Testis (tissue), 3 donors: ENCODE measurements around the gene NFIA. TPM values are rescaled to one million over a fixed set of nuclear protein-coding genes. Genes with fewer than 3 reads are reported as not detected.

Experiments
- DNase-seq: peaks from one replicate; pipeline ENCODE4 v3.0.0-alpha.2; 2019
- H3K27ac ChIP-seq, 2 donors: fragments of 200-600 bp; sonication (generic); one replicate each; pipeline ENCODE4 v1.5.1; 2019
- H3K27me3 ChIP-seq: fragments of 200-600 bp; sonication (generic); one replicate; pipeline ENCODE4 v1.5.1; 2019
- H3K36me3 ChIP-seq: fragments of 200-600 bp; sonication (generic); one replicate; pipeline ENCODE4 v1.5.1; 2017; ENCODE audit warnings: low read depth; ENCODE audit errors: missing control alignments
- H3K4me1 ChIP-seq: fragments of 200-600 bp; sonication (generic); one replicate; pipeline ENCODE4 v1.5.1; 2019
- H3K4me3 ChIP-seq, 2 donors: fragments of 200-600 bp; sonication (generic); one replicate each; pipeline ENCODE4 v1.5.1; 2017 to 2019
- H3K9me3 ChIP-seq: fragments of 200-600 bp; sonication (generic); one replicate; pipeline ENCODE4 v1.5.1; 2017
- POLR2A ChIP-seq: fragments of 450-650 bp; IDR thresholded peaks from one replicate; pipeline ENCODE4 v1.6.1; 2017; ENCODE audit warnings: antibody characterized with exemption, mild to moderate bottlenecking, moderate library complexity
- WGBS, 2 donors: methylation state at CpG; one replicate each; pipeline ENCODE4 v1.1.5; 2018; 5-methylcytosine and 5-hydroxymethylcytosine counted together
- intact Hi-C: fragments of 100-400 bp; cut with DNase I; formaldehyde crosslinking; loops from one replicate; pipeline ENCODE4 v1.15.1; 2023; ENCODE audit warnings: low total_unique reads
- polyA plus RNA-seq: library from polyadenylated mRNA; stranded (reverse); fragments of 350-450 nt; fragmentation: Illumina TruSeq; extraction: RNeasy Lipid Tissue Mini Kit (QIAGEN cat#74804); gene quantifications from one replicate; pipeline ENCODE4 v1.2.3, GENCODE V29; 2014; ENCODE audit warnings: low read depth, low replicate concordance; ENCODE audit not compliant: insufficient read depth
- total RNA-seq, 2 donors: library from RNA; depleted of rRNA; stranded (reverse); fragments of >200 nt; gene quantifications; one replicate each; pipeline ENCODE4 v1.2.3, GENCODE V29; 2016
- TF ChIP-seq, protein P1 (sequence below), 3 experiments: fragments of 450-650 bp in 2 of 3; fragments of 200-600 bp in 1 of 3; sonication (generic) in 1 of 3; IDR thresholded peaks; one replicate each; pipeline ENCODE4 v1.5.1; 2016 to 2019; ENCODE audit warnings: antibody characterized with exemption in 3 of 3, mild to moderate bottlenecking in 2 of 3, moderate library complexity in 1 of 3

The NFIA gene
- total and polyA plus RNA-seq, 3 donors from 2014 or later: 11.6 to 78.9 (median 53.5) TPM

DNA sequence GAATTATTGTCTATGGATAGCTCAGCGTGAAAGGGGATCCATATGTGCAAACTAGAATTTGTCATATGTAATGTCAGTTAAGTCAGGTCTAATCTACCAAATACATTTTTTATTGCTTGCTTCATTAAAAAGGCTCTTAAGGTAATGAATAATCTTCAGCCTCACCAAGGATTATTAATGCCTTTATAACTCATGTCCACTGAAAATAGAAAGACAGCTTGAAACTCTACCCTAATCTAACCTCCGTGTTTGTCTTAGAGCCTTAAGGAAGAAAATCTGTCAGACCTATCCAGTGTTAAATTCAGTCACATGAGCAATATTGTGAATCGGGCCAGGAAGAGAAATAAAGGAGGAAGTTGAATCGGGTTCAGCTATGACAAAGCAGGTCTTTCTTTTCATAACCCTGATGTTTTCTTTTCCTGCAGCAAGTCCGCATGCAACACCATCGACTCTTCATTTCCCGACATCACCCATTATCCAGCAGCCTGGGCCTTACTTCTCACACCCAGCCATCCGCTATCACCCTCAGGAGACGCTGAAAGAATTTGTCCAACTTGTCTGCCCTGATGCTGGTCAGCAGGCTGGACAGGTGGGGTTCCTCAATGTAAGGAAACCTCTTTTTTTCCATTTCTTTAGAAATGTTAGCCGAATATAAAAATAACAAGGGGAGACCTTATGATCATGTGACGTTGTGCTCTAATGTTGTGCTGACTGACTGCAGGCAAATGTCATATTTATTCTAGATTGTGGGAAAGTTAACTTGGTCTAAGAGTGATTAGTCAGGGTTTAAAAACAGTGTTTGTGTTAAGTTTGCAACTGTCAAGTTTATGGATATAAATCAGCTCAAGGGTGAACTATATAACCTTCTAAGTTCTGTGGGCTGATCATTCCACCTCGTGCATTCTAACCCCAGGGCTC lies 321.6 kb downstream of the NFIA start:
- TF ChIP-seq, protein P1, sequence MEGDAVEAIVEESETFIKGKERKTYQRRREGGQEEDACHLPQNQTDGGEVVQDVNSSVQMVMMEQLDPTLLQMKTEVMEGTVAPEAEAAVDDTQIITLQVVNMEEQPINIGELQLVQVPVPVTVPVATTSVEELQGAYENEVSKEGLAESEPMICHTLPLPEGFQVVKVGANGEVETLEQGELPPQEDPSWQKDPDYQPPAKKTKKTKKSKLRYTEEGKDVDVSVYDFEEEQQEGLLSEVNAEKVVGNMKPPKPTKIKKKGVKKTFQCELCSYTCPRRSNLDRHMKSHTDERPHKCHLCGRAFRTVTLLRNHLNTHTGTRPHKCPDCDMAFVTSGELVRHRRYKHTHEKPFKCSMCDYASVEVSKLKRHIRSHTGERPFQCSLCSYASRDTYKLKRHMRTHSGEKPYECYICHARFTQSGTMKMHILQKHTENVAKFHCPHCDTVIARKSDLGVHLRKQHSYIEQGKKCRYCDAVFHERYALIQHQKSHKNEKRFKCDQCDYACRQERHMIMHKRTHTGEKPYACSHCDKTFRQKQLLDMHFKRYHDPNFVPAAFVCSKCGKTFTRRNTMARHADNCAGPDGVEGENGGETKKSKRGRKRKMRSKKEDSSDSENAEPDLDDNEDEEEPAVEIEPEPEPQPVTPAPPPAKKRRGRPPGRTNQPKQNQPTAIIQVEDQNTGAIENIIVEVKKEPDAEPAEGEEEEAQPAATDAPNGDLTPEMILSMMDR (IDR thresholded peaks at IDR 0.05): no peak
- TF ChIP-seq POLR2A: no peak
- intact Hi-C loops: no loop called here
- WGBS, 2 donors: 67 to 70% methylated on average over 12 of the region's 12 CpGs
- Histone ChIP-seq H3K36me3 (no peaks in the 10 kb centered on the region), H3K9me3 (no peaks in the 10 kb centered on the region), H3K27ac (no peak overlapping the region), H3K4me3 (no peak overlapping the region), H3K27me3 (no peaks in the 10 kb centered on the region), H3K4me1 (no peaks in the 10 kb centered on the region)
- no peak for DNase-seq

DNA sequence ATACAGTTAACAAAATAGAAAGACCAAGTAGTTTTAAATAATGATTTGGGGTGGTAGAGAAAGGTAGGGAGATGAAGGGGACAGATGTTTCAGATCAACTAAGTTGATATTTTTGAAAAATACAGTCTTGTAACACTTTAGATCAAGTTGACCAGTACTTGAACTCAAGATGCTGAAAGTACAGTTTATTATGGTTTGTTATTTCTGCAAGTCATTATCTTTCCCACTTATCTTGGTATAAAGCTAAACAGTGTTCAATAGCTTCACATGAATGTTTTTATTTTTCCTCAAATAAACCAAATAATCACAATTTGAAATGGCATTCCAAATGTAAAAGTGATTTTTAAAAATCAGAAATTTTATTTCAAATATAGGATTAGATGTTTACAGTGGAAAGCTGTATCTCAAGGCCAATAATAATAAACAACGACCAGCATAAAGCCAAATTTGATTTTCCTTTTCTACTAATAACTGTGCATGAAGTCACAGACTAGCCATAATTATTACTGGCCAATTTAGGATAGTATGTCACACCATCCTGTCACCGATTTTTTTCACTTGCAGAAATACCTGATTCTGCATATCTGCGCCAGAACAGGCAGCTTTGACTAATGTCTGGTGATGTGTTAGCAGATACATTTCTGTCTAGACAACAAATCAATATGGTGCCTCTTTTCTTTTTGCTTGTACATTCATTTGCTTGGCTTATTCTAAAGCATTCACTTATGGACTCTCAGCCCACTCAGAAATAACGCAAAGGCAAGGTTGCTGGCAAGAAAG lies 322.4 kb downstream of the NFIA start:
- intact Hi-C loops: no loop called here
- TF ChIP-seq, protein P1 (IDR thresholded peaks at IDR 0.05): no peak
- no peak for TF ChIP-seq POLR2A
- DNase-seq: no peak
- Histone ChIP-seq H3K27me3 (no peaks in the 10 kb centered on the region), H3K27ac (no peak overlapping the region), H3K4me1 (no peaks in the 10 kb centered on the region), H3K9me3 (no peaks in the 10 kb centered on the region), H3K4me3 (no peak overlapping the region), H3K36me3 (no peaks in the 10 kb centered on the region)
- 90% methylated on average over 4 of the region's 4 CpGs for WGBS, 2 donors

DNA sequence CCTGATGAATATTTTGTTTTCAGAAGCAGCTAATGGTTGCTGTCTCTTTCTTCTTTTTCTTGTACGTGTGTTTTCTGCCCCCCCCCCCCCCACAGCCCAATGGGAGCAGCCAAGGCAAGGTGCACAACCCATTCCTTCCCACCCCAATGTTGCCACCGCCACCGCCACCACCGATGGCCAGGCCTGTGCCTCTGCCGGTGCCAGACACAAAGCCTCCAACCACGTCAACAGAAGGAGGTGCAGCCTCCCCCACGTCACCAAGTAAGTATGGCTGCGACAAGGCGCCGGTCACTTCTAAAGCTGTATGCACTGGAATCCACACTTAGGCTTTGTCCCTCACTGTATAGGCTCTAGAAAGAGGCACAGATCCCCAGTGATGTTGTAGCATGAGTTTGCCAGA lies 324.1 kb downstream of the NFIA start:
- DNase-seq: no peak
- no peak overlapping the region for H3K27ac ChIP-seq
- WGBS, 2 donors: 98% methylated on average over 4 to 10 of the region's 10 CpGs
- no peak for TF ChIP-seq POLR2A
- TF ChIP-seq, protein P1 (IDR thresholded peaks at IDR 0.05): no peak
- H3K36me3 ChIP-seq: no peaks in the 10 kb centered on the region
- no peaks in the 10 kb centered on the region for H3K9me3 ChIP-seq
- H3K4me3 ChIP-seq: no peak overlapping the region
- no peaks in the 10 kb centered on the region for H3K4me1 ChIP-seq
- intact Hi-C loops: no loop called here
- H3K27me3 ChIP-seq: no peaks in the 10 kb centered on the region

DNA sequence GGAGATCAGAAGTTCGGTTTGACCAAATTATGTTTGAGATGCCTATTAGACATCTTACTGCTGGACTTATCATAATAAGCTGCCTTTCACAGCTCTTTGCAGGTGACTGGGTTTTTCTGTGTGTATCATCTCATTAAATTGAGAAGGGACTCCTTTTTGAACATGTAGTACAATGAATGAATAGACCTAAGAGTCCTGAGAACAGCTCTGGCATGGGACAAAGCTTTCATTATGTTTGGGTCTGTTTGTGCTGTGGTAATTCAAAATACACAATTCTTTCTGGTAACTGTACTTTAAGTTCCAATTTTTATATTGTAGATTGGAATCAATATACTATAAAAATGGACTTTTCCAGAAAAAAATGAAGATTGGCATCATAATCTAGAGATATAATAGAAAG lies 330.2 kb downstream of the NFIA start:
- Histone ChIP-seq H3K9me3 (no peaks in the 10 kb centered on the region), H3K27ac (no peak overlapping the region), H3K27me3 (no peaks in the 10 kb centered on the region), H3K4me1 (no peaks in the 10 kb centered on the region), H3K36me3 (no peaks in the 10 kb centered on the region), H3K4me3 (no peak overlapping the region)
- DNase-seq: no peak
- TF ChIP-seq POLR2A: no peak
- TF ChIP-seq, protein P1 (IDR thresholded peaks at IDR 0.05): no peak
- intact Hi-C loops: no loop called here
- WGBS, 2 donors: 79 to 89% methylated on average over 1 of the region's 1 CpG
